GM19035 (cell line): Measurements from ENCODE around the gene COL17A1.

ENCODE experiments used
- ATAC-seq: cut with Tn5 transposase; IDR thresholded peaks from one replicate; pipeline ENCODE4 v1.9.1; 2021; ENCODE audit not compliant: unreplicated experiment

COL17A1 gene

GRCh38 chr10:104054430-104054829, 31.2 kb downstream of the COL17A1 start:
- no peak for ATAC-seq

GRCh38 chr10:104053201-104053600, 32.5 kb downstream of the COL17A1 start:
- ATAC-seq = no peak

GRCh38 chr10:104052431-104052830, 33.2 kb downstream of the COL17A1 start:
- no peak for ATAC-seq

- ATAC-seq = no peak
Measured at GRCh38 chr10:104049504-104050250, 36.0 kb downstream of the COL17A1 start.

GRCh38 chr10:104046651-104047050, 39.0 kb downstream of the COL17A1 start:
- no peak for ATAC-seq

GRCh38 chr10:104045151-104046089, 40.3 kb downstream of the COL17A1 start:
- no peak for ATAC-seq

- ATAC-seq = no peak
Measured at GRCh38 chr10:104043854-104044253, 41.8 kb downstream of the COL17A1 start.

- ATAC-seq = no peak
Measured at GRCh38 chr10:104043185-104043830, 42.4 kb downstream of the COL17A1 start.

- ATAC-seq = no peak
Measured at GRCh38 chr10:104041891-104042535, 43.7 kb downstream of the COL17A1 start.

GRCh38 chr10:104040862-104041789, 44.6 kb downstream of the COL17A1 start:
- ATAC-seq = no peak

- no peak for ATAC-seq
Measured at GRCh38 chr10:104040382-104040781, 45.3 kb downstream of the COL17A1 start.

- ATAC-seq = no peak
Measured at GRCh38 chr10:104038958-104039752, 46.5 kb downstream of the COL17A1 start.

GRCh38 chr10:104038537-104038936, 47.1 kb downstream of the COL17A1 start:
- ATAC-seq = no peak

GRCh38 chr10:104037261-104037951, 48.3 kb downstream of the COL17A1 start:
- ATAC-seq = no peak

GRCh38 chr10:104036518-104037260, 49.0 kb downstream of the COL17A1 start:
- ATAC-seq = no peak

GRCh38 chr10:104036069-104036384, 49.7 kb downstream of the COL17A1 start:
- ATAC-seq = no peak

GRCh38 chr10:104035194-104036068, 50.2 kb downstream of the COL17A1 start:
- no peak for ATAC-seq
